NT2/D1 (cell line): ENCODE results near the gene HOMER2.

Experiments used
- YY1 ChIP-seq: IDR thresholded peaks from 2 replicates; pipeline ENCODE4 v1.6.1; 2011; ENCODE audit not compliant: insufficient read length, insufficient read depth
- ZNF274 ChIP-seq: IDR thresholded peaks from 2 replicates; pipeline ENCODE4 v1.6.1; 2011; ENCODE audit warnings: mild to moderate bottlenecking, low read depth, low read length

DNA sequence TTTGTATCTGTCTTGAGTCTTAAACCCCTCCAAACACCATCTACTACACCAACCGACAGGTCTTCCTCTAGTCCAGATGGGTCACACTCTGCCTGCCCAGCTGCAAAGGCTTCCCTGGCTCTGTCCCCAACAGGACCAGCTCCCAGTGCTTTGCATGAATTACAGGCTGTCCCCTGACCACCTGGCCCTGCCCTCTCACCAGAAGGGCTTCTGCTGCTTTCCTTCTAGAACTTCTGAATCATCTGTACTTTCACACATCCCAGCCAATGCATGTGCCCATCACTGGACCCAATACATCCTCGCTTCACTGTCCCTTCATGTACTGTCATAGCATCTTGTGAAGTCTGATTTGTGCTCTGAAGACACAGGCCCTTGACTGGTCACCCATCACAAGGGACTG, 53.6 kb downstream of the HOMER2 start:
- TF ChIP-seq ZNF274 (no peak), YY1 (no peak)
